ENCODE measurements around the gene ANK2.

Gene ANK2

DNA sequence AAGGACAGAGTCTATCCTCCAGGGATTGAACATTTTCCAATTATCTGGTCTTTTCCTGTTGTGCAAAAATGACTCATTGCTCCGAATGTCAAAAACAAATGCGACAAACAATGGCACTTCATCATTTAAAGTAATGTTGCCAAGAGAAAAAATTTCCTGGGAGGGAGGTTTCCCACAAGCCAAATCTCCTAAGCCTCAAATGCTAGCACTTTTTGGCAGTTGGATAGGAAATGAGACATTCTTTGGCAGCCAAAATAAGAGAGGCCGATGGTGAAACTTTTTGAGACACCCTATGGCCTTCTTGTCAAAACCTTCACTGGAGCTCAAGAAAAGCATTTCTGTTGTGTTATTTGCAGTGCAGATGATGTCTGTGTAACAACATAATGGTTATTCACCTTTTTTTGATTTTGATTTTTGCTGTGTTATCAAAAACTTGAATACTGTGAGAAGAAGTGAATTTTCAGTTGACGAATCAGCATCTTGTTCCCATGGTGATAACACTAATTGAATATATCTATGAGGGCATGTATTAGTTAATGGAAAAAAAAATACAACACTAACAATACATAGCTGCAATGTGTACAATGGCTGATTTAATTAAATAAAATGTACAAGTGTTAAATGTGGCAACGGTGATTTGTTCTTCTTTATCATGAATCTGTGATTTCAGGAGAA, 333.8 kb downstream of the ANK2 start:
- DNase-seq = no peak
- no peak overlapping the region for H3K4me3 ChIP-seq (ENCODE audit: low read depth in 1 of 2, low read length in 2 of 2)
- no peaks in the 10 kb centered on the region for H3K4me1 ChIP-seq (ENCODE audit: insufficient read depth, low read length)
- H3K27me3 ChIP-seq (ENCODE audit: insufficient read depth, low read length, poor library complexity) = peaks cover 8% of the 10 kb centered on the region
- no peak overlapping the region for H3K27ac ChIP-seq (ENCODE audit: low read length)
- H2AFZ ChIP-seq (ENCODE audit: low read depth, low read length) = no peak overlapping the region
- no peak for TF ChIP-seq EZH2 (IDR thresholded peaks at IDR 0.05; ENCODE audit: borderline replicate concordance, low read depth, low read length, severe bottlenecking)
- TF ChIP-seq, protein P1, sequence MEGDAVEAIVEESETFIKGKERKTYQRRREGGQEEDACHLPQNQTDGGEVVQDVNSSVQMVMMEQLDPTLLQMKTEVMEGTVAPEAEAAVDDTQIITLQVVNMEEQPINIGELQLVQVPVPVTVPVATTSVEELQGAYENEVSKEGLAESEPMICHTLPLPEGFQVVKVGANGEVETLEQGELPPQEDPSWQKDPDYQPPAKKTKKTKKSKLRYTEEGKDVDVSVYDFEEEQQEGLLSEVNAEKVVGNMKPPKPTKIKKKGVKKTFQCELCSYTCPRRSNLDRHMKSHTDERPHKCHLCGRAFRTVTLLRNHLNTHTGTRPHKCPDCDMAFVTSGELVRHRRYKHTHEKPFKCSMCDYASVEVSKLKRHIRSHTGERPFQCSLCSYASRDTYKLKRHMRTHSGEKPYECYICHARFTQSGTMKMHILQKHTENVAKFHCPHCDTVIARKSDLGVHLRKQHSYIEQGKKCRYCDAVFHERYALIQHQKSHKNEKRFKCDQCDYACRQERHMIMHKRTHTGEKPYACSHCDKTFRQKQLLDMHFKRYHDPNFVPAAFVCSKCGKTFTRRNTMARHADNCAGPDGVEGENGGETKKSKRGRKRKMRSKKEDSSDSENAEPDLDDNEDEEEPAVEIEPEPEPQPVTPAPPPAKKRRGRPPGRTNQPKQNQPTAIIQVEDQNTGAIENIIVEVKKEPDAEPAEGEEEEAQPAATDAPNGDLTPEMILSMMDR (IDR thresholded peaks at IDR 0.05; ENCODE audit: borderline replicate concordance, extremely low read depth, low read length, poor library complexity, severe bottlenecking) = no peak
- H3K79me2 ChIP-seq (ENCODE audit: insufficient read depth, low read length) = no peaks in the 10 kb centered on the region
- H3K9me3 ChIP-seq (ENCODE audit: insufficient read depth, low read length, severe bottlenecking) = no peaks in the 10 kb centered on the region
- no peak overlapping the region for H3K9ac ChIP-seq (ENCODE audit: low read depth, low read length)
- no peaks in the 10 kb centered on the region for H4K20me1 ChIP-seq (ENCODE audit: insufficient read depth, low read length)
- no peak overlapping the region for H3K4me2 ChIP-seq (ENCODE audit: insufficient read depth, low read length)
- no peaks in the 10 kb centered on the region for H3K36me3 ChIP-seq (ENCODE audit: insufficient read depth, low read length)
- ATAC-seq (ENCODE audit: insufficient read depth, low read depth) = no peak

DNA sequence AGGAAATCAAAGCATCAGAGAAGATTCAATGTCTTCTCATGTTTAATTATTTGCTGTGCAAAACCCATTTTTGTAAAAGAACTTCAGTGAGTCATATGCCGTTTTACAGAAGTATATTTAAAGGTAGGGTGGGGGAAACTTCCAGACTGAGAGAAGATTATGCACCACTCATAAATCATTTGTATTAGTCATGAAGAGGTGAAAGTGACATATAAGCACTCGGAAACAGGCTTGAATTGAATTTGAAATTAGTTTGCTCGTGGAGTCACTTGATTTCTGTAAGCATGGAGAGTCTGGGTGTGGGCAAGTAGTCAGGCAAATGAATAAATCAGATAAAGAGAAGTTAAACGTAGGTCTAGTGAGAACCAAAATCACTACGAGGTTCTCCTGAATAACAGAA, 335.1 kb downstream of the ANK2 start:
- Histone ChIP-seq H3K27ac (ENCODE audit: low read length) (no peak overlapping the region), H4K20me1 (ENCODE audit: insufficient read depth, low read length) (no peaks in the 10 kb centered on the region), H3K4me1 (ENCODE audit: insufficient read depth, low read length) (no peaks in the 10 kb centered on the region), H3K9ac (ENCODE audit: low read depth, low read length) (no peak overlapping the region), H3K27me3 (ENCODE audit: insufficient read depth, low read length, poor library complexity) (peaks cover 8% of the 10 kb centered on the region), H3K36me3 (ENCODE audit: insufficient read depth, low read length) (no peaks in the 10 kb centered on the region), H3K4me2 (ENCODE audit: insufficient read depth, low read length) (no peak overlapping the region), H3K4me3 (ENCODE audit: low read depth in 1 of 2, low read length in 2 of 2) (no peak overlapping the region), H3K79me2 (ENCODE audit: insufficient read depth, low read length) (no peaks in the 10 kb centered on the region), H3K9me3 (ENCODE audit: insufficient read depth, low read length, severe bottlenecking) (no peaks in the 10 kb centered on the region), H2AFZ (ENCODE audit: low read depth, low read length) (no peak overlapping the region)
- no peak for ATAC-seq (ENCODE audit: insufficient read depth, low read depth)
- TF ChIP-seq, protein P1 (IDR thresholded peaks at IDR 0.05; ENCODE audit: borderline replicate concordance, extremely low read depth, low read length, poor library complexity, severe bottlenecking) = no peak
- TF ChIP-seq EZH2 (IDR thresholded peaks at IDR 0.05; ENCODE audit: borderline replicate concordance, low read depth, low read length, severe bottlenecking) = no peak
- no peak for DNase-seq

DNA sequence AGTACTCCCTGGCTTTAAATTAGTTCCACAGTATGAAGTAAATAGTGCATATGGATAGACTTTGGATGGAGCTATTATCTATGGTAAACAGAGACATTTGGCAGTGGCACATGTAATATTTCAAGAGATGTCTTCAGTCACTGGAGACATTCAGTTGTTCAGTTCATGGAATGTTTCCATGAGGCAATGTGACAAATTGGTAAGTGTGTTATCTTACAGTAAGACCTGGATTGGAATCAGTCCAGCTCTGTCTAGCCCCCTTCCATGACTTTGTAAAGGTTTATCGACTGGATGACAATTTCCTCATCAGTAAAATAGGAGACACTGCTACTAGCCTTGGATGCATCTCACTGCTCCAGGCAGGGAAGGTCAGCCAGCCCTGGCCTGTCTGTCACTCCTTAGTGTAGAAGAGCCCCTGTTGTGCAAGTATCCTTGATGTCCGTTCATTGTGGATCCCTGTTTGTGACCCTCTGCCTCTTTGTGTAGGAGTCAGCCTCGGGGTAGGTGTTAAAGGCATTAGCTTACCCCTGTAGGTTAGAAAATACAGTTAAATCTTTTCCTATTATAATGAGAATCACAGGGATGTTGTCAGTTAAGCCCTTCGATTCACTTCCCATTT, 335.9 kb downstream of the ANK2 start:
- no peak overlapping the region for H3K9ac ChIP-seq (ENCODE audit: low read depth, low read length)
- no peaks in the 10 kb centered on the region for H3K9me3 ChIP-seq (ENCODE audit: insufficient read depth, low read length, severe bottlenecking)
- H2AFZ ChIP-seq (ENCODE audit: low read depth, low read length) = no peak overlapping the region
- no peak for ATAC-seq (ENCODE audit: insufficient read depth, low read depth)
- H3K27ac ChIP-seq (ENCODE audit: low read length) = no peak overlapping the region
- no peaks in the 10 kb centered on the region for H3K4me1 ChIP-seq (ENCODE audit: insufficient read depth, low read length)
- peaks cover 8% of the 10 kb centered on the region for H3K27me3 ChIP-seq (ENCODE audit: insufficient read depth, low read length, poor library complexity)
- no peak overlapping the region for H3K4me3 ChIP-seq (ENCODE audit: low read depth in 1 of 2, low read length in 2 of 2)
- H3K36me3 ChIP-seq (ENCODE audit: insufficient read depth, low read length) = no peaks in the 10 kb centered on the region
- TF ChIP-seq, protein P1 (IDR thresholded peaks at IDR 0.05; ENCODE audit: borderline replicate concordance, extremely low read depth, low read length, poor library complexity, severe bottlenecking) = no peak
- TF ChIP-seq EZH2 (IDR thresholded peaks at IDR 0.05; ENCODE audit: borderline replicate concordance, low read depth, low read length, severe bottlenecking) = no peak
- no peaks in the 10 kb centered on the region for H3K79me2 ChIP-seq (ENCODE audit: insufficient read depth, low read length)
- H4K20me1 ChIP-seq (ENCODE audit: insufficient read depth, low read length) = no peaks in the 10 kb centered on the region
- no peak overlapping the region for H3K4me2 ChIP-seq (ENCODE audit: insufficient read depth, low read length)
- DNase-seq = no peak
